GM20000 (cell line): Measurements from ENCODE around the gene DCP2.

Experiments
- DNase-seq: peaks from one replicate; pipeline ENCODE4 v3.0.0; 2012; ENCODE audit warnings: low spot score
- TF ChIP-seq, protein P1 (sequence below): IDR thresholded peaks from 2 replicates; pipeline ENCODE4 v1.5.1; 2012; ENCODE audit warnings: mild to moderate bottlenecking, control low read depth; ENCODE audit errors: extremely low read depth, missing control alignments

The DCP2 gene

DNA sequence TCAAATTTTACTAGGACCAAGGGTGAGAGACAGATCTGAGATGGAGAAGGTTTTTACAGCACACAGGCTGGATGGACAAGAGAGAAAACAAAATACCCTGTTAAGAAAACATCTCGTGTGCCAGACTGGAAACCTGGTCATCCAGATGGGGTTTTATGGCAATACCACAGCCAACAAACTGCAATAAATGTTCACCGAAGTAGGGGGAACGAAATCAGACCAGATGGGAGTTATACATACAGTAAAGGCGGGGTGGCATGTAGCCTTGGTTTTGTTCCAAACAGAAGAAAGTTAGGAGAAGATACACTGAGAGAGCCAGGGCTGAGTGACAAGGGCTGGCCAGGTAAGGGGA, 63.3 kb downstream of the DCP2 start:
- TF ChIP-seq, protein P1, sequence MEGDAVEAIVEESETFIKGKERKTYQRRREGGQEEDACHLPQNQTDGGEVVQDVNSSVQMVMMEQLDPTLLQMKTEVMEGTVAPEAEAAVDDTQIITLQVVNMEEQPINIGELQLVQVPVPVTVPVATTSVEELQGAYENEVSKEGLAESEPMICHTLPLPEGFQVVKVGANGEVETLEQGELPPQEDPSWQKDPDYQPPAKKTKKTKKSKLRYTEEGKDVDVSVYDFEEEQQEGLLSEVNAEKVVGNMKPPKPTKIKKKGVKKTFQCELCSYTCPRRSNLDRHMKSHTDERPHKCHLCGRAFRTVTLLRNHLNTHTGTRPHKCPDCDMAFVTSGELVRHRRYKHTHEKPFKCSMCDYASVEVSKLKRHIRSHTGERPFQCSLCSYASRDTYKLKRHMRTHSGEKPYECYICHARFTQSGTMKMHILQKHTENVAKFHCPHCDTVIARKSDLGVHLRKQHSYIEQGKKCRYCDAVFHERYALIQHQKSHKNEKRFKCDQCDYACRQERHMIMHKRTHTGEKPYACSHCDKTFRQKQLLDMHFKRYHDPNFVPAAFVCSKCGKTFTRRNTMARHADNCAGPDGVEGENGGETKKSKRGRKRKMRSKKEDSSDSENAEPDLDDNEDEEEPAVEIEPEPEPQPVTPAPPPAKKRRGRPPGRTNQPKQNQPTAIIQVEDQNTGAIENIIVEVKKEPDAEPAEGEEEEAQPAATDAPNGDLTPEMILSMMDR = no peak

DNA sequence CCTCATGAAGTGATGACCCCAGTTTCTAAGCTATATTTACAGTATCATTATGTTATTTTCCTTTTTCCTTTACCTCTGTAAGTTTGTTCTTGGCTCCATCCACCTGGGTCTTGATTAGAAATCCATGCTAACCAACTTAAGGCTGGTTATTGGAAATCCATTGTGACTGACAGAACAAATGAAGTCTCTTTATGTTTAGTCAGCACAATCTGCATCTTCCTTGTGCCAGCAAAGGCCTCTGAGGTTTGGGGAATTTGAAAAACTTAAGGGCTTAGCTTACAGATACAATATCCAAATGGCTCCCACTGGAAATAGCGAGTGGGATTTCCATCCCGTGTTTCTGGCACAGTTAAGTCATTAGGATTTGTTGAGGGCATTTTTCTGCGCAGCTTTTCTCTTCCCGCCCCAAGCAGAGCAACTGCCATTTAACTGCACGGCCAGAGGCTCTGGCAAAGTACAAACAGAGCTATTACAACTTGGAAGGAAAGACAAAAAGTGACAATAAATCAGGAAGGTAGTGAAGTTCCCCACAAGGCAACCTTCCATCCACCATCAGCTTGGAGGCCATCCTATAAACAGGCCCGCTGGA, 64.2 kb downstream of the DCP2 start:
- DNase-seq = no peak
- TF ChIP-seq, protein P1 = no peak

More for the DNA sequence above, 63.3 kb downstream of the DCP2 start:
- no peak for DNase-seq

DNA sequence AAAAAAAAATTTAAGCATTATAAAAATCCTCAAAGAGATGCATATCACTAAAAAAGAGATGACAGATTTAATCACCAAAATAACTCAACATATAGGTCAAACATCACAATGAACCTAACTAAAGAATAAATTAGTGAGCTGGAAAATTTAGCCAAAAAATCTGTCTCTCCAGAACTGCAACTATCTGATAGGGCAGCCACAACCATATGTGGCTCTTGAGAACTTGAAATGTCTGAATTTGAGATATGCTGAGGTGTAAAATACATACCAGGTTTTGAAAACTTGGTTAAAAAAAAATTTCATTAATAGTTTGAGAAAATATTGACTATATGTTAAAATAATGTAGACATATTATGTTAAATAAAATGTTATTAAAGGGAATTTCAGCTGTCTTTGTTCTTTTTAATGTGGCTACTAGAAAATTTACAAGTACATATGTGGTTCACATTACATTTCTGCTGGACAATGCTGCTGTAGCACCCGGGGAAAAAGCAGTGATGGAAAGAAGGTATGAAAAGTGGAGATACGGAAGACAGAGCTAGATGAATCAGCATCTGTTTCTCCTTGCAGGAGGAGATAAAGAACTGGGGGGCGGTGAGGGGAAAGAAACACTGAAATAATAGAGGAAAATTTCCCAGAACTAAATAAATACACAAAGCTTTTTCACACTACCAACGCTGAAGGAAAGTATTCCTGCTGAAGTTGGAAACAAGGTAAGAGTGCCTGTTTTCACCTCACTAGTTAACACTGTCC, 66.1 kb downstream of the DCP2 start:
- DNase-seq = no peak
- TF ChIP-seq, protein P1 = no peak

- DNase-seq = no peak
- TF ChIP-seq, protein P1 = no peak
Observed at GRCh38 chr5:113043491-113043931, 66.9 kb downstream of the DCP2 start.

DNA sequence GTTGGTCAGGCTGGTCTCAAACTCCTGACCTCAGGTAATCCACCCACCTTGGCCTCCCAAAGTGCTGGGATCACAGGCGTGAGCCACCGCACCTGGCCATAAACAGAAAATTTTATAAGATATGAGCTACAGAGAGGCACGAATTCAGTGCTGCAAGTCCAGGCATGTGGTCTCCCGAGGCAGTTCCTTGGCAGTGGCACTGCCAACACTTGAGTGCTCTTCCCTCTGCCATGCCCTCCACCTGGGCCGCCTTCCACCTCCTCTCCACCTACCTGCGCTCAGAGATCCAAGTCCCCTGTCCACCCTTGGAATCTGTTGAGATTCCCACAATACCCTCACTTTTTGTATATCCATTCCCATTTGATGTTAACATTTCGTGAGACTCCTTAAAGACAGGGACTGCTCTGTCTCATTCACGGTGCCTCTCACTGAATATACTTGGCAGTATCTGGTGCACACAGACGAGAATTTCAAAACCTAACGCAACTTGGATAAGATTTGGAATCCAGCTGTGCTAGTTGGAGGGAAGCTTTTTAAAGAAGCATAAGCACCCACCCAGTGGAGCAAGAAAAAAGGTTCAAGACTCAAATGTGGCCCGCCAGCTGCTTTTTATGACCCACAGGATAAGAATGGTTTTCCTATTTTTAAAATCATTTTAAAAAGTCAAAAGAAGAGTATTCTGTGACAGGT, 68.3 kb downstream of the DCP2 start:
- TF ChIP-seq, protein P1 = no peak
- no peak for DNase-seq

GRCh38 chr5:113047234-113047633, 70.6 kb downstream of the DCP2 start:
- TF ChIP-seq, protein P1 = no peak
- DNase-seq = no peak
